ENCODE data around the gene HBA1. TPM values are rescaled to one million over a fixed set of nuclear protein-coding genes. Genes with fewer than 3 reads are reported as not detected.

HBA1 gene
- total and polyA plus RNA-seq, 2 of the 8 experiments (the other 6 are each of a cell fraction or from before 2014, with no cell fraction given), result 2.3 TPM

- H4K5ac ChIP-seq (ENCODE audit: insufficient read length, low read depth, low read length), result no peak within 1 kb of the TSS
- no peak within 1 kb of the TSS for H3K23ac ChIP-seq (ENCODE audit: insufficient read length)
- no peak within 1 kb of the TSS for H2AK5ac ChIP-seq (ENCODE audit: low read depth, low read length)
- H3K79me1 ChIP-seq (ENCODE audit: low read depth, low read length), result no peaks in the 10 kb centered on the region
- H3K18ac ChIP-seq (ENCODE audit: extremely low read depth, low read length), result no peak within 1 kb of the TSS
- no peak within 1 kb of the TSS for H2BK20ac ChIP-seq (ENCODE audit: low read length)
- H3K4me1 ChIP-seq (replicated peaks in 1 of 4; ENCODE audit: control insufficient read depth in 3 of 4, insufficient read depth in 4 of 4, low read length in 3 of 4), result peaks cover 0 to 2% (median 0%) of the 10 kb centered on the region in 4 experiments; a peak in 2 of 7 replicates
- H2BK15ac ChIP-seq (ENCODE audit: low read length), result no peak within 1 kb of the TSS
- TF ChIP-seq CEBPB (IDR thresholded peaks at IDR 0.05; ENCODE audit: low read depth, low read length), result no peak
- WGBS, 2 experiments (ENCODE audit: extremely low coverage in 1 of 2, insufficient coverage in 1 of 2, insufficient read length in 1 of 2, insufficient replicate concordance in 2 of 2, low coverage in 1 of 2, low lambda C conversion rate in 2 of 2, missing lambda C conversion rate in 1 of 2), result 89% methylated on average over 15 of the region's 17 CpGs; no CpG with 5 or more reads in 1 of the 2 experiments
- no peak within 1 kb of the TSS for H3K14ac ChIP-seq (ENCODE audit: insufficient read length)
- H2BK120ac ChIP-seq (replicated peaks; ENCODE audit: low read depth, low read length), result no peak within 1 kb of the TSS
- H3K4ac ChIP-seq (replicated peaks; ENCODE audit: insufficient read length, low read depth, low read length), result no peak within 1 kb of the TSS
- no peaks in the 10 kb centered on the region for H4K20me1 ChIP-seq (replicated peaks in 1 of 2; ENCODE audit: control insufficient read depth in 1 of 2, insufficient read depth in 2 of 2, low read length in 2 of 2)
- ChIA-PET CTCF (ENCODE audit: partially characterized antibody) (interaction anchor here (1.3 to 3.1 kb wide), 2 partner anchors 11 to 35 kb away, joined by 4 to 18 read pairs; no protein-coding TSS in a partner anchor), POLR2A (ENCODE audit: partially characterized antibody) (interaction anchor here (0.5 kb wide), 1 partner anchor 82 kb away, joined by 3 read pairs; the partner anchor contains the start of gene FAM234A)
- H3K56ac ChIP-seq (replicated peaks; ENCODE audit: insufficient read length, low read depth, low read length), result no peak within 1 kb of the TSS
- H3K27me3 ChIP-seq (replicated peaks in 1 of 4; ENCODE audit: control insufficient read depth in 3 of 4, extremely low read depth in 1 of 4, insufficient read depth in 3 of 4, low read length in 3 of 4), result peaks cover 2 to 38% (median 29%) of the 10 kb centered on the region in 4 experiments
- H3K9me3 ChIP-seq (ENCODE audit: insufficient read depth in 2 of 2, low read depth in 1 of 2, low read length in 1 of 2), result no peaks in the 10 kb centered on the region
- no peak within 1 kb of the TSS for H3K9ac ChIP-seq (replicated peaks in 1 of 4; ENCODE audit: extremely low read depth in 1 of 4, low read depth in 3 of 4, low read length in 3 of 4)
- no peak within 1 kb of the TSS for H3K27ac ChIP-seq (ENCODE audit: low read depth, low read length)
- no peak for FAIRE-seq
- no peak within 1 kb of the TSS for H3K4me2 ChIP-seq (ENCODE audit: insufficient read depth in 1 of 2, low read depth in 2 of 2, low read length in 2 of 2)
- H4K91ac ChIP-seq (replicated peaks; ENCODE audit: insufficient read length, low read length), result no peak within 1 kb of the TSS
- no peak within 1 kb of the TSS for H2BK5ac ChIP-seq (ENCODE audit: low read depth, low read length)
- H3K36me3 ChIP-seq (ENCODE audit: control insufficient read depth in 2 of 4, insufficient read depth in 4 of 4, low read length in 3 of 4), result no peaks in the 10 kb centered on the region
- no peak within 1 kb of the TSS for H2AFZ ChIP-seq (ENCODE audit: low read length)
- no peak for DNase-seq (ENCODE audit: low read depth in 1 of 2, low spot score in 2 of 2)
- H2BK12ac ChIP-seq (ENCODE audit: low read depth, low read length), result no peak within 1 kb of the TSS
- H3K79me2 ChIP-seq (ENCODE audit: control insufficient read depth in 1 of 2, insufficient read depth in 2 of 2, low read length in 2 of 2), result no peaks in the 10 kb centered on the region
- H3K4me3 ChIP-seq (ENCODE audit: extremely low read depth in 1 of 4, insufficient read depth in 2 of 4, low read depth in 3 of 4, low read length in 4 of 4), result no peak within 1 kb of the TSS
- no peak within 1 kb of the TSS; the same call in 1 of the 2 replicates for H4K8ac ChIP-seq (ENCODE audit: extremely low read depth, insufficient read depth, low read length)
- H3K23me2 ChIP-seq (ENCODE audit: low read depth, low read length), result peaks cover 7% of the 10 kb centered on the region; the same call in 1 of the 2 replicates
Measured at GRCh38 chr16:152141-153128, 24.0 kb upstream of the HBA1 start, which contains the start of gene HBZ. HBZ (plus strand) TSS chr16:152644; CDS start chr16:152910, 266 bp downstream.
